GM21526 (cell line): ENCODE data around the gene TSG101.
A peak's percentile ranks its signal among the peaks of the same experiment; 100 is the strongest.

Experiments
- ATAC-seq: cut with Tn5 transposase; IDR thresholded peaks from one replicate; pipeline ENCODE4 v1.9.1; 2021; ENCODE audit warnings: moderate library complexity; ENCODE audit not compliant: unreplicated experiment, low FRiP score

The TSG101 gene, protein sequence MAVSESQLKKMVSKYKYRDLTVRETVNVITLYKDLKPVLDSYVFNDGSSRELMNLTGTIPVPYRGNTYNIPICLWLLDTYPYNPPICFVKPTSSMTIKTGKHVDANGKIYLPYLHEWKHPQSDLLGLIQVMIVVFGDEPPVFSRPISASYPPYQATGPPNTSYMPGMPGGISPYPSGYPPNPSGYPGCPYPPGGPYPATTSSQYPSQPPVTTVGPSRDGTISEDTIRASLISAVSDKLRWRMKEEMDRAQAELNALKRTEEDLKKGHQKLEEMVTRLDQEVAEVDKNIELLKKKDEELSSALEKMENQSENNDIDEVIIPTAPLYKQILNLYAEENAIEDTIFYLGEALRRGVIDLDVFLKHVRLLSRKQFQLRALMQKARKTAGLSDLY

DNA sequence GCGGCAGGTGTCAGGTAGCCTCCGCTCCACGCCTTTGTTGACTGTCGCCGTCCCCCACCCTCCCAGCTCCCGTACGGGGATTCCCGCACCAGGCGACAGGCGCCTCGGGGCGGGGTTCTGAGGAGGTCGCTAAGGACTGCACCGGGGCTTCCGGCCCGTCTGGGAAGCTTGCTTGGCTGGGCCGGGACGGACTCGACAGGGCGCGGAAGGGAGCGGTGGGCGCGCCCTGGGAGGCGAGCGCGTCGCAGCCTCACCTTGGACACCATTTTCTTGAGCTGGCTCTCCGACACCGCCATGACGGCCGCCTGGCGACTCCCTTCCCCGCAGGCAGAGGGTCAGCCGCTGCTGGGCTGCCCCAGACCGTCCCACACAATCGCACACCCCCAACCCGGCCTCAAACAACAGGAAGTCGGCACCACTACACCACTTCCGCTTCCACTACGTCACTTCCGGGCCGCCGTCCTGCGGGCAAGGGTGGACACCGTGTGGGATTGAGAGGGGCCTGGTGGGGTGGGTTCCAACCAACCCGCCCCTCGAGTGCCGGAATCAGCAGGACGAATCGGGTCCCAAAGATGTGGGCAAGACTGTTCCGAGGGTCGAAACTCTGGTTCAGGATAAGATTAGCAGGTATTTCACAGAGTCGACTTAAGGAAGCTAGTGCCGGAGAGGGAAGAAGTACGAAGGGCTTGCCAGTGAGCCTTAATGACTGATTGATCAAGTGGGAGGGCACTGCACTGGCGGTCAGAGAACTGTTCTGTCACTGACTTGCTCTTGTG is at the start of gene TSG101:
Gene TSG101, minus strand, starts transcription at position 422 of the 776 bp plus-strand sequence. Its CDS starts 126 bp downstream, at position 296.
- ATAC-seq: peak; percentile 95

DNA sequence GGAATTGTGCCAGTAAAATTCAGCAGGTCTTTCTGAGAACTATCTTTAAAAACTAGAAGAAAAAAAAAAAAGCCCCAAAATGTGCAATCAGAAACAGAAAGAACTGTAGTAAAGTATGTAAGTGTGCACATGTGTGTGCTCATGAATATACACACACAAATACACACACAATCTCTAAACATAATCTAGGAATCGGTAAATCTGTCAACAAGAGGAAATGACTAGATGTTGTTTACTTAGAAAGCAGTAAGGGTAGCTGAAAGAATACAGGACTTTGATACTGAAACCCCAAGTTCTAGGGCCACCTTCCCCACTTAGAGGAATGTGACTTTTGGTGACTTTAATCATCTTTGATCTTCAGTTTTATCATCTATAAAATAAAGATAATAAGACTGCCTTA is 48.6 kb upstream of the TSG101 start:
- no peak for ATAC-seq

DNA sequence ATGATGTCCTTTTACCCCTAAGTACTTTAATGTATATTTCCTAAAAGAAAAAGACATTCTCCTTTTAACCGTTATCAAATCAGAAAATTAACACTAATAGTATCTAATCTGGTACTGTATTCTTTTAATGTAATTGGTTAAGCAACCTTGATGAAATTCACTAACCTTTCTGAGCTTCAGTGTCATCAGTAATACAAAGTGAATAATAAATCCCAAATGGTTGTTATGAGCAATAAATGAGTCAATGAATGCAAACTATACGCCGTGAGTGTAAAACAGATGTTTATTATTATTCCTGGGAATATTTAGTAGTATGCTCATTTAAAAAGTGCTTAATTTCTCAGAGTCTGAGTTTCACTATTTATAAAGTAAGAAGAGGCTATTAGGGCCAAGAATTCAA is 40.3 kb upstream of the TSG101 start:
- ATAC-seq: no peak

DNA sequence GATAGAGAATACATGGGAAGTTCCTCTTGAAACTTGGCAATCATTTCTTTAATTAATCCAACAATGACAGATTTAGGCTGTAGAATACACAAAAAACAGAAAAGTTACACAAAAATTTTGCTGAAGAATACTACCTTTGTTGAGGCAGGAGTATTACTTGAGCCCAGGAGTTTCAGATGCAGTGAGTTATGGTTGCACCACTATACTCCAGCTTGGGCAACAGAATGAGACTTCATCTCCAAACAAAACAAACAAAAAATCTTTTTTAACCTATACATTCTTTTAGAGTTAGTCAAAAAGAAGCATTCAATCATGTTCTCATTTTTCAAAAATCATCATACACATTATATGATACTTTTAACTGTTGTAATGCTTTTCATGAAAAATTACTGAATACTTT is 39.7 kb upstream of the TSG101 start:
- ATAC-seq: no peak

DNA sequence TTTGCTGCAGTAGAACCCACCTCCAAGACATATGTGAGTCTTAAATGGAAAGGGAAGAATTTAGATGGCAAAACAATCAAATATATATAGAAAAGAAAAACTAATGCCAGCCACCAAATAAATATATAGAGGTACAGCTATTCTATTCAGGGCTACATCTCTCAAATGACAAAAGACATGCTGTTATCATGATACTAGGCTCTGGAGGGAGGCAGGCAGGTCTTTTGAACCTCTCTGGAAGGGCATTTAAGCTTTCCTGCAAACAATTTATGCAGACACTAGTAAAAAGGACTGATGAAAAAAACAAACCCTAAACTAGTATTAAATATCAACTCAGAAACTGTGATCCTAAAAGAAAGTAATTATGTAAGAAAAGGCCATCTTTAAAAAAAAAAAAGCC is 37.4 kb upstream of the TSG101 start:
- no peak for ATAC-seq

DNA sequence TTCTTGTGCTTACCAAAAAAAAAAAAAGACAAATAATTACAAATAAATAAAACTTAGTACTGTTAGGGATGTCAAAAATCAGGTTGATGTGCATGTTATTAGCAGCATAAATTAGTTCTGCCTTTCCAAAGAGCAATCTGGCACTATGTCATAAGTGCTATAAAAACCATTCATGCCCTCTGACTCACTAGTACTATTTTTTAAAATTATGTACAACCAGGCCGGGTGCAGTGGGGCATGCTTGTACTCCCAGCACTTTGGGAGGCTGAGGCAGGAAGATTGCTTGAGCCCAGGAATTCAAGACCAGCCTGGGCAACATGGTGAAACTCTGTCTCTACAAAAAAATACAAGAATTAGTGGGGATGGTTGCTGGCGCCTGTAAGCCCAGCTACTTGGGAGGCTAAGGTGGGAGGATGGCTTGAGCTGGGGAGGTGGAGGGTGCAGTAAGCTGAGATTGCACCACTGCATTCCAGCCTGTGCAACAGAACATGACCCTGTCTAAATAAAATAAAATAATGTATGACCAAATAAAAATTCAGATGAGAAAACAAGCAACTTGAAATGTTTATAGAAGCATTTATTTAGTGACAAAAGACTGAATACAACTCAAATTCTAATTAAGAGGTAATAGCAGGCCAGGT is 36.5 kb upstream of the TSG101 start:
- ATAC-seq: no peak

DNA sequence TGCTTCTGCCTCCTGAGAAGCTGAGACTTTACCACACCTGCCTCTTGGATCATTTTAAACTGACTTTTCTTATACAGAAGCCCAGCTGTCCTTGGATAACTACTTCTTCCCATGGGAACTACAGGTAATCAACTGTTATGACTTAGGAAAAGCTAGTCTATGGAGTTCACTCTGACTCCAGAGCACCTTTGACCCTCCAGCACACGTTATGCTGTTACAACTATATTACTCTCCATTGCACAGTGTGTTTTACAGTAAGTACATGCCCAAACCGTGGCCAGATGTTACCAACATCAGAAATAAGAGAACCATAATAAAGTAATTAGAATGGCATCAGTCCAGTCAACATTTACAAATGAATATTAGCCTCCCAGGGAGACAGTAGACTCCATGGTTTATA is 21.3 kb upstream of the TSG101 start:
- no peak for ATAC-seq

DNA sequence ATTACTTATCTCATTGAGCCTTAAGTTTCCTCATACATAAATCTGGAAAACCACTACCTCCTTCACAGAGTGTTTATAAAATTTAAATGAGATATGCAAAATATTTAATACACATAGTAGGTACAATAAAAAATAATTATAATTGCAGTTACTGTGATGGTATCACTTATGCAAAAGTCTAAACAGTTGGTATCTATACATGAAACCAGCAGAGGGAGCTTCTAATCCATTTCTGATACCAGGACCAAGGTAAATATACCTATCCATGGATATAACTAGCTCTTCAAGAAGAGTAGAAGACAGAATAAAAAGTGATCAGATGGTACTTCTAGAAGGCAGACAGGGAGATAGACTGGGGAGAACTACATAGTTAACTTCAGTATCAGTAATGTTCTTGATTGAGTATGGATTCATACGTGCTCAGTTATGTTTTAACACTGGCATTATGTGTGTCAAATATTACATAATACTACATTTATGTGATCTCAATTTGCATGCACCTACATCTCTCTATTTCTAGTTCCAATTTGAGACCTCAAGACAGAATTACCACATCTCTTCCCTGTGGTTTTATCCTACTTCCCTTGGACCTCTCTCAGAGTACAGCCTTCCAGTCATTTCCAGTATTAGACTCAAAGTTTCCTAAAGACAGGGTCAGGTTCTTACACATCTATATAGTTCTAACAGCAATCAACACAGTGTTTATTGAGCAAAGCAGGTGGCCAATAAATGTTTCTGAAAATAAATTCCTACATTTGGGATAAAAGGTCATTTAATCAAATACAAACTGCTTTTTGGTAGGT is 13.7 kb upstream of the TSG101 start:
- peak; percentile 77 for ATAC-seq

DNA sequence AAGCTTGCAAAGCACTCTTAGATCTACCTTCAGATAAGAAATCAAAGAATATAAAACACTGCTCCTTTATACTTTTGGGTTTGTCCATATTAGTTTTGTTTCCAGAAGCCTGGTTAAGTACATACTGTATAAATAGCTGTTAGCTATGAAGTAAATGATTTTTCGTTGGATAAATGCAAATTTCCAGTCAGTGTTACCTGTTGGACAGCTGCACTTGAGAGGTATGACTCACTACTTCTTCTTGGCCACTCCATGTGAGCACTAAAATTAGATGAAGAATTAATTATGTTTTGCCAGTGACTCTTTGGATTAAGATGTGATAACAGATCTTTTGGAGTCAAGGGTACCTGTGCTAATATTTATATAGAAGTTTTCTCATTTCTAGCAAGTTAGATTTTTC is 9.5 kb upstream of the TSG101 start:
- no peak for ATAC-seq

DNA sequence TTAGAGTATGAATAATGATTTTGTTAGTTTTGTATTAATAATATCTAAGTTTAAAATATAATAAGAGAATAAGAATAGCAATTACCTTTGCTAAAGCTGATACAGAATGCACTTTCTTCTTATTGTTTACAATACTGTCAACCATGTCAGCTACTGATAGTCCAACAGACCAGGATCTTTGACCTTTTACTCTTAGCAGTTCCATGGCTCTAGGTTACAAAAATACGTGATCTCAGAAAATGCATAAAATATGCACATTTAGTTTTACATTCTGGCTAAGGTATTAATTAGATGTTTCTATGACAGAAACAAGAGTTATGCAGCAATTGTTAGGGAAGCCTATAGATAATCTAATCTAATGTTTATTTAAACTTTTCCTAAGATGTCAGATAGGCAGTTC is 7.5 kb upstream of the TSG101 start:
- no peak for ATAC-seq

DNA sequence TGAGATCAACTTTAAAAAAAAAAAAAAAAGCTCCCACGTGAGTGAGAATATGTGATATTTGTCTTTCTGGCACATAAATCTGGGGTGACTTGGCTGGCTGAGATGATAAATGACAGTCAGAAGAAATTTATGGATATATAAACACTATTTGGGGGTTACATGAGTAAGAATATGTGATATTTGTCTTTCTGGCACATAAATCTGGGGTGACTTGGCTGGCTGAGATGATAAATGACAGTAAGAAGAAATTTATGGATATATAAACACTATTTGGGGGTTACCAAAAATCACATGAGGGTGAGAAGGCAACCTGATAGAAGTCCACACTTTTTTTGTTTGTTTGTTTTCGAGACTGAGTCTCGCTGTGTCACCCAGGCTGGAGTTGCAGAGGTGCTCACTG is 6.6 kb upstream of the TSG101 start:
- no peak for ATAC-seq

DNA sequence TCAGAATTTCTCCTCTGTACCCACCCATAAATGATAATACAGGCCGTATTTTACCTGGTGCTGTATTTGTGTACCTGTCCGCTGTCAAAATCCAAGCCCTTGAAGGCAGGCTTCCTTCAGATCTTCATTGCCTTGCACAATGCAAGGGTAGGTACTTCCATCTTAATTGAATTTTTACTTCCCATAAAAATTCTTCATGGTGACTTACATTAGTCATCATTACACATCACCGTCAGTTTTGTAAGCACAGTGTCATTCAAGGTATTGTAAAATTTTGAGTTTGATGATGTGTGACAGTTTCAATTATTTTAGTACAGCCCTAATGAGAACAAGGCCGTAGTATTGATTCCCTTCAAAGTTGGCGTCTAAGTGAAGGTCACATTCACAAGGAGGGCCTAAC is 770 bp upstream of the TSG101 start:
- no peak for ATAC-seq

DNA sequence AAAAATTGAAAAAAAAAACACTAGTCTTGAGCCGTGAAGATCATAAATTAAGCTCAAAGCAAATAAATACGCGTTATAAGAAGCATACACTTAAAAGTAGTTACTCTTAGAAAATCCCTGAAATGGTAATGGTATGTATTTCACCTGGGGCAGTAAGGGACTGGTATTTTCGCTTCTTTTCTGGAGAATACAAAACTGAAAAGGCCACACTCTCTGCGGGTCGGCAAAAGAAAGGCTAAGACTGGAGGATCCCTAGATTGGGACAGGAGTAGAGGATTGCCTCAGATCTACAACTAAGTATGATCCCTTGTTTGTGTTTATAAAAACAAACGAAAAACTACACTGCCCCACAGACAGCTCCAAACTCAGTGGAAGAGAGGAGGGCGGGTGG is 617 bp downstream of the TSG101 start:
- no peak for ATAC-seq

DNA sequence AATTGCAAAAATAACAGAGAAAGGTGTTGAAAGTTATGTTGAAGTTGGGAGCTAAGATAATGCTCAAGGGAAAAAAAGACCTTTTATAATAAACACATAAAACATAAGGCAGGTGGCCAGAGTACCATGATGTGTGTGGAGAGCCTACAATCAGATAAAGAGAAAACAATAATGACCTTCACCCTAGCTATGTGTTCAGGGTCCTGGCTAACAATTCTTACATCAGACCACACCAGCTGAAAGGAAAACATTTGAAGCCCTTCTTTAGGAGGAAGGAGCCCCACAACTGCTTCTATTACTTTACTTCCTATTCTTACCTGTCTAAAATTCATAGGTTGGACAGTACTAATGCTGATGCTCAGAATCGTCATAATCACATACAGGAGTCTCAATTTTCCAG is 2.5 kb downstream of the TSG101 start:
- no peak for ATAC-seq

DNA sequence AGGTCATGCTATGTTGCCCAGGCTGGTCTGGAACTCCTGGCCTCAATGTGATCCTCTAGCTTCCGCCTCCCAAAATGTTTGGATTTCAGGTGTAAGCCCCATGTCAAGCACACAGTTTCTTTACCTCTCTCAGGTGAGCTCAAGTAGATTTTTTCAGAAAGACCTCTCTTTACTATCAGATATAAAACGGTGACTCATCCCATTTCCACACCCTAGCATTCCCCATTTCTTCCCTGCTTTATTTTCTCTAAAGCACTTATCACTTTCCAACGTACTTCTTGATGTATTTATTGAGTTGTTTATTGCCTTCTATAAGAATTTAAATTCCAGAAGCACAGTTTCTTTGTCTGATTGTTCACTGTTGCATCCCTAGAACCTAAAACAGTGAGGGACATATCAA is 3.7 kb downstream of the TSG101 start:
- no peak for ATAC-seq

DNA sequence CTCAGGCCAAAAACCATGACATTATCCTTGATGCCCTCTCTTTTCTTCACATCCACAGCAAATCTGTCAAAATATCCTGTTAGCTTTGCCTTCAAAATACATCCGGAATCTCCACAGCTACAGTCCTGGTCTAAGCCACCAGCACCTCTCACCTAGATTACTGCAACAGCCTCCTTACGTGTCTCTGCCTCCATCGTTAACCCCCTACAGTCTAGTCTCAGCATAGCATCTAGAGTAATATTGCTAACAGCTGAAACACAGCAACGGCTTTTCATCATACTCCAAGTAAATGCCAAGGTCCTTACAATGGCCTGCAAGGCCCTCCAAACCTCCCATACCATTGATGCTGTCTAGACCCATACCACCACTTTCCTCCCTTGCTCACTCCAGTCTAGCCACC is 4.4 kb downstream of the TSG101 start:
- ATAC-seq: no peak

DNA sequence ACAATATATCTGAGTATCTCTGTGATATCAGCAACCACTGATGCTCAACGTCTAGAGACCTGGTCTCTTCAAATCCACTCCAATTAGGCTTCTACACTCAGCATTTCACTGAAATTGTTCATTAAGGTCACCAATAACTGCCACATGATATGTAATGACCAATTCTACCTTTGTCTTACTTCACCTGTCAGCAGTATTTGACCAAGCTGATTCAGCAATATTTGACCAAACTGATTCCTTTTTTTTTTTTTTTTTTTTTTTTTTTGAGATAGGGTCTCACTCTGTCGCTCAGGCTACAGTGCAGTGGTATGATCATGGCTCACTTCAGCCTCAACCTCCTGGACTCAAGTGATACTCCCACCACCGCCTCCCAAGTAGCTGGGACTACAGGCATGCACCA is 5.6 kb downstream of the TSG101 start:
- no peak for ATAC-seq

DNA sequence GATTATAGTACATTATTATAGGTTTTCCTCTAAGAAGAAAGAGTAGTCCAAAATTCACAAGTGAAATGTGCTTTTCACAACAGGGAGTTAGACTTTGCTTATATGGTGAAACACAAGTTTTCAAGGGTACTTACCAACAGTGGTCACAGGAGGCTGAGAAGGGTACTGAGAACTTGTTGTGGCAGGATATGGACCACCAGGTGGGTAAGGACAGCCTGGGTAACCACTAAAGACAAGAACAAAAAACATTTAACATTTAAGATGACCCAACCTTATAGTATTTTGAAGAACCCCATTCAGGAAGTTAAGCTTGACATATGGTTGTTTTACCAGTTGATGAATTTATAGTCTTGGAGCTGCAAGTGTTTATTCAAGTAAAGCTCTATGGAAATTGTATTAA is 24.4 kb downstream of the TSG101 start:
- ATAC-seq: no peak

DNA sequence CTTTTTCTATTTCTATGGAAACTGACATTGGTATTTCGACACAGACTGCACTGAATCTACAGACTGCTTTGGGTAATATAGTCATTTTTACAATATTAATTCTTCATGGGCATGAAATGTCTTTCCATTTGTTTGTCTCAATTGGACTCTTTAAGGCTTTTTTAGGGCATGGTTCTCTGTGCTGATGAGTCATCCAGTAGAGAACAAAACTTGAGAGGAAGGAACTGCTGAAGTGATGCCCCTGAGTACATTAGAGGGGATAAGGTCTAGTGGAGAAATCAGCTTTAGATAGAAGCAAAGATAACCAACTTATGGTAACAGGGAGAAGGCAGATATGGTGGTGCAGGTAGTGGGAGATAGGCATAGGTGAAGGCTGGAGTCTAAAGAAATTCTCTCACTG is 25.1 kb downstream of the TSG101 start:
- ATAC-seq: no peak

DNA sequence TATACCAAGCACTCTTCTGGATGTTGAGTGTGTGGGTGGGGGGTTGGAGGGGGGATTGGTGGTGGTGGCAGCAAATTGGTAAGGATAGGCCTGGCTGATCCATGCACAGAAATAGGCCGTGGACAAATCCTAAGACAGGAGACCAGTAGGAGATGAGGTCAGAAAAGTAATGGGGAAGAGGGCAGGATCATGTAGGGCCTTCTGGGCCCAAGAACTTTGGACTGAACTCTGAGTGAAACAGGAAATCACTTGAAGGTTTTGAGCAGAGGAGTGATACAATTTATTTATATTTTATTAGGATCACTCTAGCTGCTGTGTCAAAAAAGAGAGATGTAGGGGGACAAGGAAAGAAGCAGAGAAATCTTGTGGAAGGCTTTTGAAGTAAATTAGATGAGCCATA is 28.7 kb downstream of the TSG101 start:
- ATAC-seq: no peak

DNA sequence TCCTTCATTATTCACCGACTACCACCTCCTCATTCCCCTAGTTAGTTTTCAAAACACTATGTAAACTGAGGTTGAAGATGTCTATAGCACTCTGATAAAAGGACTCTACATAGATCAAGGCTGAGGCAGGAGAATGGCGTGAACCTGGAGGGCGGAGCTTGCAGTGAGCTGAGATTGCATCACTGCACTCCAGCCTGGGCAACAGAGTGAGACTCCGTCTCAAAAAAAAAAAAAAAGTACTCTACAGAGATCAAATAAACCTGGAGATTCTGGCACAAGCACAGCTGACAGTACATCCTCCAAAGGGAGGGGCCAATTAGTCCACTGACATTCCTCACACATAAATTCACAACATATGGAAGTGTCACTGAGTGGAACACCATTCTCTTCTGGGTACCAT is 31.0 kb downstream of the TSG101 start:
- no peak for ATAC-seq
